SU-DHL-6 (cell line): Measurements from ENCODE around the gene MTFMT.

Source experiments
- H2AFZ ChIP-seq: fragments of 200-600 bp; sonication (generic); 2 replicates; pipeline ENCODE4 v1.6.1; 2014; ENCODE audit warnings: low read depth, mild to moderate bottlenecking, moderate library complexity, mixed read lengths, antibody characterized with exemption, low read length; ENCODE audit not compliant: severe bottlenecking
- H3F3A ChIP-seq: fragments of 200-600 bp; shearing (Covaris generic); 2 replicates; pipeline ENCODE4 v1.6.0; 2016; ENCODE audit warnings: antibody characterized with exemption, mild to moderate bottlenecking; ENCODE audit not compliant: insufficient read depth
- H3K27ac ChIP-seq: fragments of 200-600 bp; sonication (generic); 2 replicates; pipeline ENCODE4 v1.5.1; 2016; ENCODE audit warnings: low read depth, mild to moderate bottlenecking, low read length, moderate library complexity, mixed read lengths
- H3K27me3 ChIP-seq: fragments of 200-600 bp; sonication (generic), shearing (Covaris generic); 2 replicates; pipeline ENCODE4 v1.6.0; 2014; ENCODE audit warnings: mild to moderate bottlenecking, low read length
- H3K36me3 ChIP-seq: fragments of 200-600 bp; sonication (generic); 2 replicates; pipeline ENCODE4 v1.6.1; 2014; ENCODE audit warnings: mild to moderate bottlenecking, low read length, mixed read lengths
- H3K4me2 ChIP-seq: fragments of 300-600, 200-600 bp; shearing (Covaris generic), sonication (generic); 2 replicates; pipeline ENCODE4 v1.6.0; 2014; ENCODE audit warnings: low read length, low read depth, mild to moderate bottlenecking; ENCODE audit not compliant: poor library complexity, severe bottlenecking
- H3K4me3 ChIP-seq: fragments of 200-600 bp; sonication (generic); 2 replicates; pipeline ENCODE4 v1.5.1; 2014; ENCODE audit warnings: antibody characterized with exemption, low read length, mild to moderate bottlenecking, mixed read lengths; ENCODE audit not compliant: insufficient read depth, poor library complexity, severe bottlenecking
- H3K79me2 ChIP-seq: fragments of 200-600 bp; sonication (generic); 2 replicates; pipeline ENCODE4 v1.6.1; 2014; ENCODE audit warnings: mild to moderate bottlenecking, low read length, moderate library complexity; ENCODE audit not compliant: insufficient read depth
- H3K9ac ChIP-seq: fragments of 200-600 bp; sonication (generic); 2 replicates; pipeline ENCODE4 v1.7.0; 2014; ENCODE audit warnings: mild to moderate bottlenecking, low read length
- H3K9me2 ChIP-seq: fragments of 200-600 bp; sonication (generic); replicated peaks from 2 replicates; pipeline ENCODE4 v1.6.1; 2014; ENCODE audit warnings: low read length; ENCODE audit not compliant: insufficient read depth
- H3K9me3 ChIP-seq: fragments of 200-600 bp; sonication (generic); 2 replicates; pipeline ENCODE4 v1.6.1; 2014; ENCODE audit warnings: low read length, mixed read lengths; ENCODE audit not compliant: insufficient read depth
- H4K20me1 ChIP-seq: fragments of 200-600 bp; sonication (generic); 2 replicates; pipeline ENCODE4 v1.6.1; 2014; ENCODE audit warnings: low read depth, mild to moderate bottlenecking, antibody characterized with exemption, low read length, moderate library complexity, mixed read lengths
- CTCF ChIP-seq: fragments of 200-600 bp; sonication (generic); IDR thresholded peaks from one replicate; pipeline ENCODE4 v1.5.1; 2017; ENCODE audit warnings: antibody characterized with exemption, mild to moderate bottlenecking, low read length, moderate library complexity; ENCODE audit not compliant: insufficient read depth, poor library complexity, severe bottlenecking
- EZH2phosphoT487 ChIP-seq: fragments of 200-600 bp; sonication (generic), shearing (Covaris generic); conservative IDR thresholded peaks from 2 replicates; pipeline ENCODE4 v1.6.1; 2018; ENCODE audit warnings: mild to moderate bottlenecking, antibody characterized with exemption, low read length, moderate library complexity, mixed read lengths

The MTFMT gene

GRCh38 chr15:65062726-65063125 lies 33.3 kb upstream of the MTFMT start:
- Histone ChIP-seq H3K27ac (no peak overlapping the region), H3K4me2 (no peak overlapping the region), H3K36me3 (no peaks in the 10 kb centered on the region), H3K9ac (no peak overlapping the region), H3K4me3 (no peak overlapping the region), H3K79me2 (no peaks in the 10 kb centered on the region), H3K27me3 (no peaks in the 10 kb centered on the region), H3K9me2 (no peaks in the 10 kb centered on the region), H2AFZ (no peak overlapping the region), H3K9me3 (no peaks in the 10 kb centered on the region), H4K20me1 (no peaks in the 10 kb centered on the region), H3F3A (no peaks in the 10 kb centered on the region)
- TF ChIP-seq CTCF (no peak), EZH2phosphoT487 (no peak)

GRCh38 chr15:65062061-65062460 lies 32.6 kb upstream of the MTFMT start:
- no peak overlapping the region for H3K4me3 ChIP-seq
- H2AFZ ChIP-seq: no peak overlapping the region
- H3K9ac ChIP-seq: no peak overlapping the region
- TF ChIP-seq EZH2phosphoT487: no peak
- no peak for TF ChIP-seq CTCF
- H3K27ac ChIP-seq: no peak overlapping the region
- no peaks in the 10 kb centered on the region for H3K36me3 ChIP-seq
- no peaks in the 10 kb centered on the region for H3K9me3 ChIP-seq
- no peaks in the 10 kb centered on the region for H3F3A ChIP-seq
- no peaks in the 10 kb centered on the region for H3K9me2 ChIP-seq
- H3K4me2 ChIP-seq: no peak overlapping the region
- no peaks in the 10 kb centered on the region for H3K27me3 ChIP-seq
- no peaks in the 10 kb centered on the region for H3K79me2 ChIP-seq
- no peaks in the 10 kb centered on the region for H4K20me1 ChIP-seq

GRCh38 chr15:65060641-65061397 lies 31.4 kb upstream of the MTFMT start:
- no peaks in the 10 kb centered on the region for H3F3A ChIP-seq
- H4K20me1 ChIP-seq: no peaks in the 10 kb centered on the region
- no peak overlapping the region for H3K4me2 ChIP-seq
- H2AFZ ChIP-seq: no peak overlapping the region
- no peak overlapping the region for H3K27ac ChIP-seq
- H3K36me3 ChIP-seq: no peaks in the 10 kb centered on the region
- H3K9ac ChIP-seq: no peak overlapping the region
- no peaks in the 10 kb centered on the region for H3K27me3 ChIP-seq
- H3K79me2 ChIP-seq: no peaks in the 10 kb centered on the region
- TF ChIP-seq CTCF (no peak), EZH2phosphoT487 (no peak)
- H3K4me3 ChIP-seq: no peak overlapping the region
- H3K9me2 ChIP-seq: no peaks in the 10 kb centered on the region
- H3K9me3 ChIP-seq: no peaks in the 10 kb centered on the region
